ENCODE results near the gene SPIRE1. TPM values are rescaled to one million over a fixed set of nuclear protein-coding genes. Genes with fewer than 3 reads are reported as not detected.
"Not testable (repeated sequence)": the region's sequence is repeated elsewhere in the genome, so short reads cannot be mapped to it uniquely, and the experiment has no call there.

SPIRE1 gene
- total and polyA plus RNA-seq, 2 donors: 12.9 to 22.6 TPM

GRCh38 chr18:12577848-12578247 is 80.1 kb downstream of the SPIRE1 start:
- no peak overlapping the region for H3K4me3 ChIP-seq (ENCODE audit: low read depth, low read length)
- DNase-seq (ENCODE audit: extremely low spot score): no peak
- WGBS: 96% methylated on average over 1 of the region's 1 CpG

GRCh38 chr18:12574494-12575185 is 83.3 kb downstream of the SPIRE1 start:
- no peaks in the 10 kb centered on the region for H3K36me3 ChIP-seq (ENCODE audit: insufficient read depth)
- H3K4me1 ChIP-seq (ENCODE audit: insufficient read depth): no peaks in the 10 kb centered on the region
- H3K27ac ChIP-seq (ENCODE audit: low read depth): no peak overlapping the region
- WGBS: 64% methylated on average over 2 of the region's 2 CpGs
- no peak overlapping the region for H3K4me3 ChIP-seq (ENCODE audit: low read depth, low read length)
- DNase-seq (ENCODE audit: extremely low spot score): no peak

More at GRCh38 chr18:12577848-12578247, 80.1 kb downstream of the SPIRE1 start:
- no peaks in the 10 kb centered on the region for H3K4me1 ChIP-seq (ENCODE audit: insufficient read depth)
- H3K27ac ChIP-seq (ENCODE audit: low read depth): no peak overlapping the region
- no peaks in the 10 kb centered on the region for H3K36me3 ChIP-seq (ENCODE audit: insufficient read depth)

- H3K4me1 ChIP-seq (ENCODE audit: insufficient read depth): no peaks in the 10 kb centered on the region
- no peak overlapping the region for H3K27ac ChIP-seq (ENCODE audit: low read depth)
- DNase-seq (ENCODE audit: extremely low spot score): no peak
- no peak overlapping the region for H3K4me3 ChIP-seq (ENCODE audit: low read depth, low read length)
- H3K36me3 ChIP-seq (ENCODE audit: insufficient read depth): no peaks in the 10 kb centered on the region
- WGBS: 82% methylated on average over 2 of the region's 2 CpGs
Measured at GRCh38 chr18:12571630-12572029, 86.3 kb downstream of the SPIRE1 start.

DNA sequence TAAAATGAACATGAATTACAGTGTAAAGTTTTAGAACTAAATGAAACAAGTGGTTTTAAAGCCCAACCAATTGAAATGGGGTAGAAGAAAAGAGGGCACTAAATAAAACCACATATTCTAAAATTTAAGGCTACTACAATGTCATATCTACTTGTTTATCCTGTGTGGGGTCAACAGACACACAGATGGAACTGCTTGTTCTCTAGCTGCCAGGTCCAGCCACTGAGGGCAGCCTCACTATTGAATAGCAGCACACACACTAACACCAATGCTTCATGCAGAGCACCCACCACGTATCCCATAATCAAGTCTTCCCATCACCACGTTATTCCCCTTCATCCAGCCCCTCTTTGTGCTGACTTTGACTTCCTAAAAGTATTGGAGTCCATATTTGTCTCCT is 88.1 kb downstream of the SPIRE1 start:
- Histone ChIP-seq H3K4me3 (ENCODE audit: low read depth, low read length) (no peak overlapping the region), H3K27ac (ENCODE audit: low read depth) (no peak overlapping the region), H3K4me1 (ENCODE audit: insufficient read depth) (no peaks in the 10 kb centered on the region), H3K36me3 (ENCODE audit: insufficient read depth) (no peaks in the 10 kb centered on the region)
- DNase-seq (ENCODE audit: extremely low spot score): no peak
- 65% methylated on average over 2 of the region's 2 CpGs for WGBS

DNA sequence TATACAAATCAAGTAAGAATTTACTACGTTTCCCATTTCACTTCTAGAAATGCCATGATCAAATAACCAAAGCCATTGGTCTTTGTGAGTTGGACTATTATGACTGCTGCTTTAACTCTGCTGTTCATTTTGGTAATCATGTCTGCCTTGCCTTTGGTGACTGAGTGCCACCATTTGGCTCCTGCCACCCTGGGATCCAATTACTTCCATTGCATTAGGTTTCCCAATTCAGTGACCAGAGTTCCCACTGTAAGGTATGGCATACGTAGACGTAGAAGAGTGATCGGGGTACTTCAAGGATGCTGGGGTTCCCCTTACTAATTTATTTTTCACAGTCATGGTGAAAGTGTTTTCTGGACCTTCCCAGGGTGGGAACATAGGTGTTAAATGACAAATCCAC is 90.1 kb downstream of the SPIRE1 start:
- no peak for DNase-seq (ENCODE audit: extremely low spot score)
- WGBS: 96% methylated on average over 4 of the region's 4 CpGs
- no peaks in the 10 kb centered on the region for H3K4me1 ChIP-seq (ENCODE audit: insufficient read depth)

GRCh38 chr18:12564861-12565260 is 93.0 kb downstream of the SPIRE1 start:
- no peaks in the 10 kb centered on the region for H3K4me1 ChIP-seq (ENCODE audit: insufficient read depth)
- H3K36me3 ChIP-seq (ENCODE audit: insufficient read depth): no peaks in the 10 kb centered on the region
- no peak overlapping the region for H3K27ac ChIP-seq (ENCODE audit: low read depth)
- 99% methylated on average over 1 of the region's 1 CpG for WGBS
- no peak overlapping the region for H3K4me3 ChIP-seq (ENCODE audit: low read depth, low read length)
- no peak for DNase-seq (ENCODE audit: extremely low spot score)

More for the DNA sequence above, 90.1 kb downstream of the SPIRE1 start:
- no peaks in the 10 kb centered on the region for H3K36me3 ChIP-seq (ENCODE audit: insufficient read depth)
- H3K4me3 ChIP-seq (ENCODE audit: low read depth, low read length): no peak overlapping the region
- H3K27ac ChIP-seq (ENCODE audit: low read depth): no peak overlapping the region

- H3K4me1 ChIP-seq (ENCODE audit: insufficient read depth): no peaks in the 10 kb centered on the region
- H3K4me3 ChIP-seq (ENCODE audit: low read depth, low read length): no peak overlapping the region
- 97% methylated on average over 2 of the region's 2 CpGs for WGBS
- H3K36me3 ChIP-seq (ENCODE audit: insufficient read depth): no peaks in the 10 kb centered on the region
- H3K27ac ChIP-seq (ENCODE audit: low read depth): no peak overlapping the region
- no peak for DNase-seq (ENCODE audit: extremely low spot score)
Measured at GRCh38 chr18:12564378-12564777, 93.5 kb downstream of the SPIRE1 start.

DNA sequence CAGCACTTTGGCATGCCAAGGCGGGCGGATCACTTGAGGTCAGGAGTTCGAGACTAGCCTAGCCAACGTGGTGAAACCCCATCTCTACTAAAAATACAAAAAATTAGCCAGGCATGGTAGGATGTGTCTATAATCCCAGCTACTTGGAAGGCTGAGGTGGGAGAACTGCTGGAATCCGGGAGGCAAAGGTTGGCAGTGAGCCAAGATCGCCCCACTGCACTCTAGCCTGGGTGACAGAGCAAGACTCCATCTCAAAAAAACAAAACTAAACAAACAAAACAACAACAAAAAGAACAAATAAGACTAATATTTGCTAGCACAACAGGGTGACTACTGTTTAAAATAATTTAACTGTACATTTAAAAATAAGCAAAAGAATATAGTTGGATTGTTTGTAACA is 97.3 kb downstream of the SPIRE1 start:
- not testable (repeated sequence) for DNase-seq (ENCODE audit: extremely low spot score); H3K27ac ChIP-seq (ENCODE audit: low read depth)
- WGBS: 84% methylated on average over 6 of the region's 6 CpGs

GRCh38 chr18:12559319-12559718 is 98.6 kb downstream of the SPIRE1 start:
- no peak for DNase-seq (ENCODE audit: extremely low spot score)
- Histone ChIP-seq H3K4me1 (ENCODE audit: insufficient read depth) (no peaks in the 10 kb centered on the region), H3K27ac (ENCODE audit: low read depth) (no peak overlapping the region), H3K36me3 (ENCODE audit: insufficient read depth) (no peaks in the 10 kb centered on the region), H3K4me3 (ENCODE audit: low read depth, low read length) (no peak overlapping the region)
- 97% methylated on average over 24 of the region's 24 CpGs for WGBS

More for the DNA sequence above, 97.3 kb downstream of the SPIRE1 start:
- not testable (repeated sequence) for H3K4me1 ChIP-seq (ENCODE audit: insufficient read depth); H3K4me3 ChIP-seq (ENCODE audit: low read depth, low read length); H3K36me3 ChIP-seq (ENCODE audit: insufficient read depth)

DNA sequence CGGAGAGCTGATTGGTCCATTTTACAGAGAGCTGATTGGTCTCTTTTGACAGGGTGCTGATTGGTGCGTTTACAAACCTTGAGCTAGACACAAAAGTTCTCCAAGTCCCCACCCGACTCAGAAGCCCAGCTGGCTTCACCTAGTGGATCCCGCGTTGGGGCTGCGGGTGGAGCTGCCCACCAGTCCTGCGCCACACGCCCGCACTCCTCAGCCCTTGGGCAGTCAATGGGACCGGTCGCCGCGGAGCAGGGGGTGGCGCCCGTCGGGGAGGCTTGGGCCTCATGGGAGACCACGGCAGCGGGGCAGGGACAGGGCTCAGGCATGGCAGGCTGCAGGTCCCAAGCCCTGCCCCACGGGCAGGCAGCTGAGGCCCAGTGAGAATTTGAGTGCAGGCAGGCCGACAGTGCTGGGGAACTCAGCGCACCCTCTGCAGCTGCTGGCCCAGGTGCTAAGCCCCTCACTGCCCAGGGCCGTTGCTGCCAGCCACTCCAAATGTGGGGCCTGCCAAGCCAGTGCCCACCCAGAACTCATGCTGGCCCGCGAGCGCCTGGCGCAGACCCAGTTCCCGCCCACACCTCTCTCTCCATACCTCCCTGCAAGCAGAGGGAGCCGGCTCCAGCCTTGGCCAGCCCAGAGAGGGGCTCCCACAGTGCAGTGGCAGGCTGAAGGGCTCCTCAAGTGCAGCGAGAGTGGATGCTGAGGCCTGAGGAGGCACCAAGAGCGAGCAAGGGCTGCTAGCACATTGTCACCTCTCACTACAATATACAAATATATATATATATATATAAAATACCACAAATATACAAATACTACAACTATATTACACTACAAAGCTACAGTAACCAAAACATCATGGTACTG is 100.7 kb downstream of the SPIRE1 start:
- no peak overlapping the region for H3K27ac ChIP-seq (ENCODE audit: low read depth)
- WGBS: 98% methylated on average over 30 of the region's 30 CpGs
- H3K4me3 ChIP-seq (ENCODE audit: low read depth, low read length): no peak overlapping the region
- H3K4me1 ChIP-seq (ENCODE audit: insufficient read depth): no peaks in the 10 kb centered on the region
- no peaks in the 10 kb centered on the region for H3K36me3 ChIP-seq (ENCODE audit: insufficient read depth)
- no peak for DNase-seq (ENCODE audit: extremely low spot score)

- WGBS: 94% methylated on average over 2 of the region's 2 CpGs
- H3K4me3 ChIP-seq (ENCODE audit: low read depth, low read length): no peak overlapping the region
- DNase-seq (ENCODE audit: extremely low spot score): no peak
- H3K4me1 ChIP-seq (ENCODE audit: insufficient read depth): no peaks in the 10 kb centered on the region
- no peak overlapping the region for H3K27ac ChIP-seq (ENCODE audit: low read depth)
- no peaks in the 10 kb centered on the region for H3K36me3 ChIP-seq (ENCODE audit: insufficient read depth)
Measured at GRCh38 chr18:12554796-12555388, 103.0 kb downstream of the SPIRE1 start.

DNA sequence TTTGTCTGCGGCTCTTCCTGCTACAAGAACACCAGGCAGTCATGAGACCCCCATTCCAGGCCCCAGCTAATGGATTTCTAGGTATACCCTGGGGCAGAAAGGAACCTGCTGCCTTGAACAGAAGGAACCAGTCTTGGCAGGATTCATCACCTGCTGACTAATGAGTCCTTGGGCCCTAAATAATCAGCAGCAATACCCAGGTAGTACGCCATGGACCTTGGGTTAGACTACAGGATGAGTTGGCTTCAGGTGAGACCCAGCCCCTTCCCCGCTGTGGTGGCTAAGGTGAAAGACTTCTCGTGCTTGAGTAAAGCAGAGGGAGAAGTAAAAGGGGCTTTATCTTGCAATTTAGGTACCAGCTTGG is 105.0 kb downstream of the SPIRE1 start:
- WGBS: 97% methylated on average over 4 of the region's 4 CpGs
- no peak overlapping the region for H3K27ac ChIP-seq (ENCODE audit: low read depth)
- no peaks in the 10 kb centered on the region for H3K36me3 ChIP-seq (ENCODE audit: insufficient read depth)
- no peak for DNase-seq (ENCODE audit: extremely low spot score)
- no peak overlapping the region for H3K4me3 ChIP-seq (ENCODE audit: low read depth, low read length)
- no peaks in the 10 kb centered on the region for H3K4me1 ChIP-seq (ENCODE audit: insufficient read depth)

- DNase-seq (ENCODE audit: extremely low spot score); H3K4me1 ChIP-seq (ENCODE audit: insufficient read depth); H3K27ac ChIP-seq (ENCODE audit: low read depth); H3K36me3 ChIP-seq (ENCODE audit: insufficient read depth); H3K4me3 ChIP-seq (ENCODE audit: low read depth, low read length): not testable (repeated sequence)
- 82% methylated on average over 13 of the region's 13 CpGs for WGBS
Measured at GRCh38 chr18:12551943-12552878, 105.7 kb downstream of the SPIRE1 start.

Measured in urinary bladder (tissue), 4 donors.